ENCODE data around the gene MICALL1. TPM values are rescaled to one million over a fixed set of nuclear protein-coding genes. Genes with fewer than 3 reads are reported as not detected.

Gene MICALL1
- total RNA-seq, 4 donors from 2014 or later = 14.4 to 29.4 (median 21.1) TPM

- Histone ChIP-seq H3K27me3 (no peaks in the 10 kb centered on the region), H3K27ac (no peak overlapping the region), H3K4me1 (peaks cover 17 to 22% of the 10 kb centered on the region in 2 donors), H3K9me3 (no peaks in the 10 kb centered on the region), H3K4me3 (no peak overlapping the region), H3K36me3 (no peaks in the 10 kb centered on the region)
- TF ChIP-seq CTCF (IDR thresholded peaks at IDR 0.05 in 4 of 5, conservative IDR thresholded peaks at IDR 0.05 in 1 of 5) = no peak
- no peak for TF ChIP-seq POLR2A (IDR thresholded peaks at IDR 0.05)
- in situ Hi-C loops (cut with MboI; ENCODE audit: low sequenced_read_pairs in 4 of 4) (no loop called here), intact Hi-C loops (cut with DNase I; ENCODE audit: low total_unique reads) (no loop called here)
- ATAC-seq (no peak), DNase-seq (no peak)
Measured at GRCh38 chr22:37979782-37980181, 73.7 kb downstream of the MICALL1 start.

- ATAC-seq = peak in 1 of 2 donors; percentile 34
- Histone ChIP-seq H3K4me1 (peaks cover 17 to 22% of the 10 kb centered on the region in 2 donors), H3K36me3 (no peaks in the 10 kb centered on the region), H3K27ac (no peak overlapping the region), H3K27me3 (no peaks in the 10 kb centered on the region), H3K9me3 (no peaks in the 10 kb centered on the region), H3K4me3 (no peak overlapping the region)
- in situ Hi-C loops (cut with MboI; ENCODE audit: low sequenced_read_pairs in 4 of 4) (no loop called here), intact Hi-C loops (cut with DNase I; ENCODE audit: low total_unique reads) (no loop called here)
- DNase-seq = no peak
- TF ChIP-seq CTCF (IDR thresholded peaks at IDR 0.05 in 4 of 5, conservative IDR thresholded peaks at IDR 0.05 in 1 of 5) = no peak
- no peak for TF ChIP-seq POLR2A (IDR thresholded peaks at IDR 0.05)
Measured at GRCh38 chr22:37981282-37982011, 75.3 kb downstream of the MICALL1 start.

- in situ Hi-C loops (cut with MboI; ENCODE audit: low sequenced_read_pairs in 4 of 4) (no loop called here), intact Hi-C loops (cut with DNase I; ENCODE audit: low total_unique reads) (no loop called here)
- ATAC-seq (no peak), DNase-seq (no peak)
- TF ChIP-seq CTCF (IDR thresholded peaks at IDR 0.05 in 4 of 5, conservative IDR thresholded peaks at IDR 0.05 in 1 of 5) (no peak), POLR2A (IDR thresholded peaks at IDR 0.05) (no peak)
- Histone ChIP-seq H3K27ac (no peak overlapping the region), H3K27me3 (no peaks in the 10 kb centered on the region), H3K36me3 (no peaks in the 10 kb centered on the region), H3K4me1 (peaks cover 17 to 22% of the 10 kb centered on the region in 2 donors), H3K4me3 (no peak overlapping the region), H3K9me3 (no peaks in the 10 kb centered on the region)
Measured at GRCh38 chr22:37982151-37982785, 76.2 kb downstream of the MICALL1 start.

- in situ Hi-C loops (cut with MboI; ENCODE audit: low sequenced_read_pairs in 4 of 4) = no loop called here
- no peaks in the 10 kb centered on the region for H3K9me3 ChIP-seq
- no peak overlapping the region for H3K27ac ChIP-seq
- H3K27me3 ChIP-seq = no peaks in the 10 kb centered on the region
- ATAC-seq = no peak
- H3K4me1 ChIP-seq = peaks cover 17 to 22% of the 10 kb centered on the region in 2 donors
- TF ChIP-seq CTCF (IDR thresholded peaks at IDR 0.05 in 4 of 5, conservative IDR thresholded peaks at IDR 0.05 in 1 of 5) = no peak
- TF ChIP-seq POLR2A (IDR thresholded peaks at IDR 0.05) = no peak
- H3K36me3 ChIP-seq = no peaks in the 10 kb centered on the region
- no peak for DNase-seq
- intact Hi-C loops (cut with DNase I; ENCODE audit: low total_unique reads) = no loop called here
- no peak overlapping the region for H3K4me3 ChIP-seq
Measured at GRCh38 chr22:37982938-37983859, 77.1 kb downstream of the MICALL1 start.
